ENCODE measurements around the gene SGIP1. TPM values are rescaled to one million over a fixed set of nuclear protein-coding genes. Genes with fewer than 3 reads are reported as not detected.
"Not testable (repeated sequence)": the region's sequence is repeated elsewhere in the genome, so short reads cannot be mapped to it uniquely, and the experiment has no call there.

Gene SGIP1
- total and polyA plus RNA-seq, 2 experiments from 2014 or later: 3.3 to 8.8 TPM

- H3K36me3 ChIP-seq: no peaks in the 10 kb centered on the region
- no peaks in the 10 kb centered on the region for H3K4me1 ChIP-seq (ENCODE audit: low read depth)
- no peak overlapping the region for H3K27ac ChIP-seq
- DNase-seq (ENCODE audit: low read depth in 1 of 2, low spot score in 1 of 2): no peak
- no peaks in the 10 kb centered on the region for H3K27me3 ChIP-seq
- H3K9me3 ChIP-seq (ENCODE audit: low read depth): no peaks in the 10 kb centered on the region
- no peak for TF ChIP-seq CTCF (IDR thresholded peaks at IDR 0.05; ENCODE audit: low read depth, low read length)
- no peak overlapping the region for H3K4me3 ChIP-seq
Measured at GRCh38 chr1:66791621-66792610, 258.0 kb downstream of the SGIP1 start.

GRCh38 chr1:66795839-66796238 lies 261.9 kb downstream of the SGIP1 start:
- H3K4me3 ChIP-seq; DNase-seq (ENCODE audit: low read depth in 1 of 2, low spot score in 1 of 2); H3K4me1 ChIP-seq (ENCODE audit: low read depth); H3K9me3 ChIP-seq (ENCODE audit: low read depth); H3K27me3 ChIP-seq; H3K27ac ChIP-seq; H3K36me3 ChIP-seq: not testable (repeated sequence)

Other genes starting within 250 kb of the SGIP1 start
- 13.2 and 28.6 TPM in 2 replicates for gene DYNLT5, start 218.3 kb downstream of the SGIP1 start, total RNA-seq
- gene DYNLT5, start 218.3 kb downstream of the SGIP1 start, polyA plus RNA-seq: 5.3 and 16.9 TPM in 2 replicates